PC-9 (cell line): ENCODE results near the gene SCAF4.

Experiments
- EZH2 ChIP-seq: fragments of 200-600 bp; sonication (generic); IDR thresholded peaks from 2 replicates; pipeline ENCODE4 v1.8.0; 2017; ENCODE audit warnings: antibody characterized with exemption, low read depth
- TF ChIP-seq, protein P1 (sequence below): fragments of 200-600 bp; sonication (generic); conservative IDR thresholded peaks from 2 replicates; pipeline ENCODE4 v1.6.1; 2017; ENCODE audit warnings: mixed run types, antibody characterized with exemption, mild to moderate bottlenecking, moderate library complexity

DNA sequence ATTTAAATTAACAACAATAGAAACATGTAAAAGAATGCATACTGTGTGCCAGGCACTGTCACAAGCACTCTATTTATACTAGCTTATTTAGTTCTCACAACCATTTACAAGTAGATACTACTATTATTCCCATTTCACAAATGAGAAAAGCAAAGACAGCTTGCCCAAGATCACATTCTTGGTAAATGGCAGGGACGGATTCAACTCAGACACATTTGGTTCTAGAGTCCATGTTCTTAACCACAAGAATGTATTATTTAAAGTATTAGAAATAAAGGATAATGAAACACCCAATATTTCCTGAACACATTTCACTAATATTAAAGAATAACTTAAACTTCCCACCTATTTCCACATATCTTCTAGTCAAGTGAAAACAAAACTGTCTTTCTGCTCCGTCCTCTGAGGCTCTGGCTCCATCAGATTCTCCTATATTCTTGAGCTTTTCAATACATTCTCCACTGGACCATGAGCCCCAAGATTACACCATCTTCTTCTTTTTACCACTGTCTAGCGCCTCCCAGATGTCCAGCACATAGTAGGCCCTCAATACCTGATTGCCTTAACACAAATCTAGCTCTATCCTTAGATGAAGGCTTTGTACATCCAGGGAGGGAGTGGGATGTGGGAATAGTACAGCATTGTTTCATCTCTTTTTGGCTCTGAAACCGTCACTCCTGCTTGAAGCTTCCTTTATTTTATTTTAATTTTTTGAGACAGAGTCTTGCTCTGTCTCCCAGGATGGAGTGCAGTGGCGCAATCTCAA is 43.1 kb downstream of the SCAF4 start:
- TF ChIP-seq, protein P1, sequence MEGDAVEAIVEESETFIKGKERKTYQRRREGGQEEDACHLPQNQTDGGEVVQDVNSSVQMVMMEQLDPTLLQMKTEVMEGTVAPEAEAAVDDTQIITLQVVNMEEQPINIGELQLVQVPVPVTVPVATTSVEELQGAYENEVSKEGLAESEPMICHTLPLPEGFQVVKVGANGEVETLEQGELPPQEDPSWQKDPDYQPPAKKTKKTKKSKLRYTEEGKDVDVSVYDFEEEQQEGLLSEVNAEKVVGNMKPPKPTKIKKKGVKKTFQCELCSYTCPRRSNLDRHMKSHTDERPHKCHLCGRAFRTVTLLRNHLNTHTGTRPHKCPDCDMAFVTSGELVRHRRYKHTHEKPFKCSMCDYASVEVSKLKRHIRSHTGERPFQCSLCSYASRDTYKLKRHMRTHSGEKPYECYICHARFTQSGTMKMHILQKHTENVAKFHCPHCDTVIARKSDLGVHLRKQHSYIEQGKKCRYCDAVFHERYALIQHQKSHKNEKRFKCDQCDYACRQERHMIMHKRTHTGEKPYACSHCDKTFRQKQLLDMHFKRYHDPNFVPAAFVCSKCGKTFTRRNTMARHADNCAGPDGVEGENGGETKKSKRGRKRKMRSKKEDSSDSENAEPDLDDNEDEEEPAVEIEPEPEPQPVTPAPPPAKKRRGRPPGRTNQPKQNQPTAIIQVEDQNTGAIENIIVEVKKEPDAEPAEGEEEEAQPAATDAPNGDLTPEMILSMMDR = no peak
- TF ChIP-seq EZH2 = no peak
